ENCODE results near the gene GRID1.

GRCh38 chr10:86230557-86231180 is 135.9 kb downstream of the GRID1 start:
- no peak for TF ChIP-seq CTCF (IDR thresholded peaks at IDR 0.05 in 8 of 11, conservative IDR thresholded peaks at IDR 0.05 in 3 of 11)
- TF ChIP-seq POLR2A (IDR thresholded peaks at IDR 0.05): no peak
- no peak for TF ChIP-seq POLR2AphosphoS5 (IDR thresholded peaks at IDR 0.05)
